ENCODE measurements around the gene TMEM132D.
A peak's percentile ranks its signal among the peaks of the same experiment; 100 is the strongest.

Gene TMEM132D

GRCh38 chr12:129540954-129541353, 362.9 kb downstream of the TMEM132D start:
- DNase-seq = no peak

GRCh38 chr12:129540249-129540648, 363.6 kb downstream of the TMEM132D start:
- no peak for DNase-seq

- peak in 4 of 56 donors; percentile 1 to 10 (median 4) for DNase-seq
Measured at GRCh38 chr12:129538724-129539335, 365.0 kb downstream of the TMEM132D start.

DNA sequence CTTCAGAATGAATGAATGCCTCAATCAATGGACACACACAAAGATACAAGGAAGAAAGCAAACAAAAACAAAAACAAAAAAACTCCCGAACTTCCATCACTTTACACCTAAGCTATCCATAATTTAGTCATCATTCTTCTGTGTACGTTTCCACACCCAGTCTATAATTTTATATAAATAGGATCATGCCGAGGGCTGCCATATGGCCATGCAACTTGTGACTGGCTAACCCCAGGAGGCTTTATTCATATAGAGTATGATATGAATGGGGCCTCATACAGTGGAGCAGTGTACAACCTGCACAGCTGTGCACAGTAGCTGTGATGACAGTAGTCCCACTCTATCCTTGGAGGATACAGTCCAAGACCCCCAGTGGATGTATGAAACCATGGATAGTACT, 365.7 kb downstream of the TMEM132D start:
- no peak for DNase-seq

DNA sequence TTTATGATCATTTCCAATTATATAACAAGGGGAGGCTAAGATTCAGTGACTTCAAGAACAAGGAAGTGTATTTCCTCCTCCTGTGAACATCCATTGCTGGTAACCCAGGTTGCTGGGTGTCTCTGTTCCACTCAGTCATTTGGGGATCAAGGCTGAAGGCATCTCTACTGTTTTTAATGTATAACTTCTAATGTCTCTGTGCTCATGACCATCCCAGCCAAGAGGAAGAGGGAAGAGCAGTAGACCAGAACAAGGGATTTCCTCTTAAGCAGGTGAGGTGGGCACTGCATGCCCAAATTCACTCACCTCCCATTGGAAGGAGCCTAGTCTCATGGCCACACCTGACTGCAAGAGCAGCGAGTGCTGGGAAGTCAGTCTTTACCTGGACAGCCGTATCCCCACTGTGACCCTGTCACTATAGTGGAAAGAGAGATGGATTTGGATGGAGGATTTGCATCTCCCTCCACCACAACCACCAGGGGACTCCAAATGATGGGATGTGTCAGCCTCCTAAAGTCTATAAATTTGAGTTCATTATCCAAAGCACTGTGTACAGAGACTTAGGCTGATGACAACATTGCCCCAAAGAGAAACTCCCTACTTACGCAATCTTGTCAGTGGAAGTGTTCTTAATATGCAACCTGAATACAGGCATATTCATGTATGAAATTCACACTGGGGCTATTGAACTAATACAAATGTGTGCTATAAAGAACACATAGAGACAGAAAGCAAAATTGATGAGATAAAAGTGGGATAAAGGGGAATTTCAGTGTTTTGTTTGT, 368.7 kb downstream of the TMEM132D start:
- DNase-seq = no peak

DNA sequence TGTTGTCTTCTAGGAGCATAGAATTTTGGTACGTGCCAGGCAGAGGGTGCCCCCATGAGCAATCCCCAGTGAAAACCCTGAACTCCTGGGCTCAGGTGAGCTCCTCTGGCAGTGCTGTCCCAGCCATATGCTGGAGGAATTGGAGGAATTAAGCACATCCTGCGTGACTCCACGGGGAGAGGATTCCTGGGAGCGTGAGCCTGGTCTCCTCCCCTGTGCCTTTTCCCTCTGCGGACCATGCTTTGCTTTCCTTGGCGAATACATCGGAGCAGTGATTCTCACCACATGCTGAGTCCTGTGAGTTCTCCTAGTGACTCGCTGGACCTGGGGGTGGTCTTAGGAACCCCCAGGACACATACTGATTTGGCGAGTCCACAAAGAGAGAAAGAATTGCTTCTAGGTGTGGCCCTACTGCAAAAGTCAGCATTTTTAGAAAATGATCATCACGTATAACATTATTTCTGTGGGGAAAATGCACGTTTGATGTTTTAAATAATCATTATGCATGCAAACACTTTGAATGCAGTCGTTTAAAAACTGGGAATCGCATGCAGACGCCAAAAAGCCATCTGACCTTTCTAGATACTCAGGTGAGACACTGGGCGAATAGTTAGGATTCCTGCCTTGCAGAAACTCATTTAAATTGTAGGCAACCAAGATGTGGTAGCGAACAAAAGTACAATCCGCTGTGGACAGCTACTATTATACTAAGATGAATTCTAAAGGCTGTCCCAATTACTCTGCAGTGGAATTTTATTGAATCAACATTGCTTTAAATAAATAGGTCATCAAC, 370.9 kb downstream of the TMEM132D start:
- DNase-seq = no peak

DNA sequence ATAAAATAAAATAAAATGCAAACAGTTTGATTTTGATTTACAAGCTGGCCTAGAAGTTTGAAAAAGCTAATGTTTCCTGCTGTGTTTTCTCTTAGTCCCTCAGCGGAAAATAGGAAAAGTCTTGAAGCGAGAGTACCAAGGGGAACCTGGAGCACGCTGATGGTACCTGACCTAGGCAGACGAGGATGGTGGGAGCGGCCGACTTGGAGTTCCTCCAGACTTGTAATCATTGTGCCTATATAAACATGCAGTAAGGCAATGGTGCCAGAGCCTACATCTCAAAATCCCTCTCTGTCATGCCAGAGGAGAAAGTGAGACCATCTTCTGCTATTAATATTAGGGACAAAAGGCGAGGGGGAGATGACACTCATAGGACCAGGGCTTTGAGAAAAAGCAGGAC, 371.7 kb downstream of the TMEM132D start:
- DNase-seq = no peak

- no peak for DNase-seq
Measured at GRCh38 chr12:129530984-129531383, 372.8 kb downstream of the TMEM132D start.

GRCh38 chr12:129530517-129530916, 373.3 kb downstream of the TMEM132D start:
- DNase-seq = no peak

DNA sequence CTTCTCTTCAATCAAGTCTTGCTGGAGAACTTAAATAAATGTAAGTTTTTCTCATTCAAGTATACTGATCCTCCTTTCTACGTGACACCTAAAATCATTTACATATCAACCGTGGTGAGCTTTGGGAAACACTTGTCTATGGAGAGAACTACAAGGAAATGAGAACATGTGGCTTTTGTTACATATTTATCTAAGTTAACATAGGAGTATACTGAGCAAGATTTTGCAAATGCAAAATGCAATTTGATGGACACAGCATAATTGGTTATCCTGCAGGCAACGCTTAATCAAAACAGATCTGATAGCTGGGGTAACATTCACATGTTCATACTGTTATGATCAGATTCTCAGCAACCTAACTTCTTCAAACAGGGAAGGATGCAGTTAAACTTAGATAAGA, 376.3 kb downstream of the TMEM132D start:
- DNase-seq = no peak

DNA sequence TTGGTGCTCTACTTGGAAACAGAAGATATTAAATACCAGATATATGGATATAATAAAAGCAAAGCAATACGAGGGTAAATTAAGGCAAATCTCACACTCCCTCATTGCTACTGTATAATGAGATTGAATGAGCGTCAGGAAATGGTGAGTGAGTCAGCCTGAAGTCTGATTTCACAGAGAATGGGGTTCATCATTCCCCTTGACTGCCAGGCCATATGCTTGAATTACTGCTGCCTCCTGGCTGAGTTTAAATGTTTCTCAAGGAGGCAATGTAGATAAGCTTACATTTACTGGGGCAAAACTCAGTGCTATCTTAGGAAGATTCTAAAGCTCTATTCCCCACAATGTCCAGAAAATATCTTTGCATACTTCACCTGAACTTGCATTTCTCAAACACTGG, 380.2 kb downstream of the TMEM132D start:
- DNase-seq = no peak

GRCh38 chr12:129520739-129521138, 383.1 kb downstream of the TMEM132D start:
- no peak for DNase-seq

DNA sequence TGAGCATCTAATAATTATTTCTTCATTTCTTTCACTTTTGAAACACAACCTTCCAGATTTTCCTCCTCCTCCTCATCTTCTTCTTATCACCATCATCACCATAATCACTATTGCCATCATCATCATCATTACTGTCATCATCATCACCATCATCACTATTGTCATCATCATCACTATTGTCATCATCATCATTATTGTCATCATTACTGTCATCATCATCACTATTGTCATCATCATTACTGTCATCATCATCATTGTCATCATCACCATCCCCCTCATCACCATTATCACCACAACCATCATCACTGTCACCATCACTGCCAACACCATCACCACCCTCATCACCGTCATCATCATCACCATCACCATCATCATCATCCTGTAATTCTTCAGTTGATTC, 400.0 kb downstream of the TMEM132D start:
- DNase-seq = no peak

- no peak for DNase-seq
Measured at GRCh38 chr12:129496226-129496625, 407.6 kb downstream of the TMEM132D start.

GRCh38 chr12:129494766-129495165, 409.1 kb downstream of the TMEM132D start:
- no peak for DNase-seq

DNA sequence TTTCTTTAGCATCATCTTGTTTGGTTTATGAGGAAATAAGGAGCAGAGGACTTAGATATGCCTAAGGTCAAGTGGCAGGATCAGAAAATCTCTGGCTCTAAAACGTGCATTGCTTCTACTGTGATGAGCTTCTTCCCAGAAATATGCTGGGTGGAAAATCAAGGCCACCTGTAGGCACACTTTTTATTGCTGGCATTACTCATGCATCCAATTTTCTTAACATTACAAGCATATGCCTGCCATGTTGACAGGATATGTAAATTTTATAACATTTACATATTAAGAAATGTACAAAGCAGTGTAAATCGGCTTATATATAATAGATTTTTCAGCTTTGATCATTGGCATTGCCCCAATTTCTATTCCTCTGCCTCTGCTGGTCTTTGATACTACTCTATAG, 409.6 kb downstream of the TMEM132D start:
- no peak for DNase-seq

GRCh38 chr12:129489100-129489676, 414.6 kb downstream of the TMEM132D start:
- DNase-seq = no peak

DNA sequence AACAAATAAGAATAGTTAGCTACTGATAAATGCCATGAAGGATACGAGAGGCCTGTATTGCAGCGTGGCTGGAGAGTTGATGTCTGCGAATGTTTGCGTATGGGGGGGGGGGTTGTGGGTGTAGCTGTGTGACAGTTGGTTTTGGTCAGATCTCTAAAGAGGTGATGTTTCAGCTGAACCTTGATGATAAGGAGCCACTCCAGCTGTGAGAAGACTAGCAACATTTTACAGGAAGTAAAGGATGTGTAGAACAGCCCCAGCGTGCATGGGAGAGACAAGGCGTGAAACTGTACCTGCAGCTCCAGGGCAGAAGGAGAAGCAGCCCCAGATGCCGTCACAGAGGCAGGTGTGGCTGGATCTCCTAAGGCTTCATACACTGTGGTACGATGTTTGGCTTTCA, 416.9 kb downstream of the TMEM132D start:
- no peak for DNase-seq

- DNase-seq = peak in 20 of 56 donors; percentile 3 to 46 (median 15)
Measured at GRCh38 chr12:129483111-129483893, 420.5 kb downstream of the TMEM132D start.

DNA sequence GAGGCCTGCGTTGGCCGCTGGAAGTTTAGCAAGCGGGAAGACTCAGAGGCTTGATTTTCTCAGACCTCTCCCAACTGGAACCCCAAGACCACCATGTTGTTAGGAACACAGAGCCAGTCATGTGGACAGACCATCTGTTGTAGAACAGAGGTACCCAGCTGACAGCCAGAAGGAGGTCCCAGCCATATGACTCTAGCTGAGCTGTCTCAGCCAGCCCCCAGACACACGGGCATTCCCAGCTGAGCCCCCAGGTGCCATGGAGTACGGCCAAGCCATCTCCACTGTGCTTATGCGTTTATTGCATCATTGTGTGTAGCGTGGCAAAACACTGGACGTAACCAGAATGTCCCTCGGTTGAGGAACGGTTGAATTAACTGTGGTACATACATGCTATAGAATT, 421.9 kb downstream of the TMEM132D start:
- DNase-seq = no peak

DNA sequence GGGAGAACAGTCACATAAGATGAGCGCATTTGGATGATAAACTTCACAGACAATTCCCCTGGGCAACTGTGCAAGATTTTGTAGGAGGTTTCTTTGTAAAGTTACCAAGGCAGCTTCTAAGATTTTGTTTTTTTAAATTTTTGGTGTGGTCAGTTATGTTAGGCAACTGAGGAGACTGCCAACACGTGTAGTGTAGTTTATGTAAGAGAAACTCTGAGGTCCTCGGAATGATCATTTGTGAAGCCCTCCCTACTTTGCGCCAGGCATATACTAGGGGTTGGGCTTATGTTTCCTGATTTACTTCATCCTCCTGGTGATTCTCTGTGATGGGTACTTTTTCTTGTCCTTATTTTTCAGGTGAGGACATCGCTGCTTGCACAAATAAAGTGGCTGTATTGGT, 433.6 kb downstream of the TMEM132D start:
- no peak for DNase-seq
